ENCODE measurements around the gene MFSD12. TPM values are rescaled to one million over a fixed set of nuclear protein-coding genes. Genes with fewer than 3 reads are reported as not detected.

The MFSD12 gene
- total RNA-seq, 1 donor from 2014 or later: 46.3 TPM

GRCh38 chr19:3504735-3505134 is 52.7 kb downstream of the MFSD12 start:
- Histone ChIP-seq H3K36me3 (ENCODE audit: control insufficient read depth, insufficient read depth, low read length) (no peaks in the 10 kb centered on the region), H3K27me3 (ENCODE audit: control insufficient read depth, insufficient read depth, low read length) (no peaks in the 10 kb centered on the region), H3K4me3 (ENCODE audit: low read depth, low read length) (no peak overlapping the region)
- DNase-seq (ENCODE audit: low read depth) (no peak), FAIRE-seq (no peak)
- no peak for TF ChIP-seq CTCF (IDR thresholded peaks at IDR 0.05; ENCODE audit: insufficient read depth, low read length, severe bottlenecking)

GRCh38 chr19:3503036-3503572 is 54.3 kb downstream of the MFSD12 start:
- no peak for TF ChIP-seq CTCF (IDR thresholded peaks at IDR 0.05; ENCODE audit: insufficient read depth, low read length, severe bottlenecking)
- no peaks in the 10 kb centered on the region for H3K36me3 ChIP-seq (ENCODE audit: control insufficient read depth, insufficient read depth, low read length)
- DNase-seq (ENCODE audit: low read depth) (no peak), FAIRE-seq (no peak)
- no peak overlapping the region for H3K4me3 ChIP-seq (ENCODE audit: low read depth, low read length)
- H3K27me3 ChIP-seq (ENCODE audit: control insufficient read depth, insufficient read depth, low read length): no peaks in the 10 kb centered on the region

DNA sequence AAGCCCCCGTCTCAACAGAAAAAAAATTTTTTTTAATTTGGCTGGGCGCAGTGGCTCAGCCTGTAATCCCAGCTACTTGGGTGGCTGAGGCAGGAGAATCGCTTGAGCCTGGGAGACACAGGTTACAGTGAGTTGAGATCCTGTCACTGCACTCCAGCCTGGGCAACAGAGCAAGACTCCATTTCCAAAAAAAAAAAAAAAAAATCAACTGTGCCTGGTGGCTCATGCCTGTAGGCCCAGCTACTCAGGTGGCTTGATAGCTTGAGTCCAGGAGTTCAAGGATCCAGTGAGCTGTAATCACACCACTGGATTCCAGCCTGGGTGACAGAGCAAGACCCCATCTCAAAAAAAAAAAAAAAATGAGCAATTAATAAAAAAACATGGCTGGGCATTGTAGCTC is 55.6 kb downstream of the MFSD12 start:
- no peak for TF ChIP-seq CTCF (IDR thresholded peaks at IDR 0.05; ENCODE audit: insufficient read depth, low read length, severe bottlenecking)
- no peaks in the 10 kb centered on the region for H3K36me3 ChIP-seq (ENCODE audit: control insufficient read depth, insufficient read depth, low read length)
- FAIRE-seq: no peak
- no peak for DNase-seq (ENCODE audit: low read depth)
- H3K27me3 ChIP-seq (ENCODE audit: control insufficient read depth, insufficient read depth, low read length): no peaks in the 10 kb centered on the region
- H3K4me3 ChIP-seq (ENCODE audit: low read depth, low read length): no peak overlapping the region

GRCh38 chr19:3500429-3501101 is 56.8 kb downstream of the MFSD12 start, which contains the start of gene DOHH:
Gene DOHH, minus strand, starts transcription at chr19:3500674. Its CDS starts 3,860 bp downstream, at chr19:3496814.
- FAIRE-seq (peak; percentile 40), DNase-seq (ENCODE audit: low read depth) (peak; percentile 94)
- Histone ChIP-seq H3K4me3 (ENCODE audit: low read depth, low read length) (peak within 1 kb of the TSS; percentile 79), H3K36me3 (ENCODE audit: control insufficient read depth, insufficient read depth, low read length) (peaks cover 5% of the 10 kb centered on the region), H3K27me3 (ENCODE audit: control insufficient read depth, insufficient read depth, low read length) (no peaks in the 10 kb centered on the region)
- TF ChIP-seq CTCF (IDR thresholded peaks at IDR 0.05; ENCODE audit: insufficient read depth, low read length, severe bottlenecking): no peak

DNA sequence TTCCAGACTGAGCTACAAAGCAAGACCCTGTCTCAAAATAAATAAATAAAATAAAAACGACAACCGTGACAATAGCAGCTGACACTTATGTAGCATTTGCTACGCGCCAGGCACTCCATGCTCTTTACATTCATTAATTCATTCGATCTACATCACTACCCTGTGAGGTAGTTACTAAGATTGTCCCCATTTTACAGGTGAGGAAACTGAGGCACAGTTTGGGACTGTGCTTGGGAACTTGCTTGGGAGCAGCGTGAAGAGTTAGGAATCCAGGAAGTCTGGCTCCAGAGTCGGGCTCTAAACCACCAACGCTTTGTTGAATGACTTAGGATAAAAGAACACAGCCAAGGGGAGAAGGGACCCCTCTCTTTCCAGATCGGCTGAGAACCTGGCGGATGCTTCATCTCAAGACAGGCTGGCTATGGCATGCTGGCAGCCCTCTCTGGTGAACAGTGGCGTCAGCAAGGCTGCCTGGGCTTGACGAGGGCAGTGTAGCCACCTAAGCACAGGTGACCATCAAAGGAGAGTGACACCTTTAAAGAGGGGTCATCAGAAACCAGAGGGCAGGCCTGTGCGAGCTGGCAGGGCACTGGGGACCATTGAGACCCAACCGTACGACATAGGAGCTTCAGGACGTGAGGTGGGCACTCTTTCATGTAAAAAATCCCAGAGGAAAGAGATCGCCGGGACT is 57.5 kb downstream of the MFSD12 start:
- FAIRE-seq: no peak
- TF ChIP-seq CTCF (IDR thresholded peaks at IDR 0.05; ENCODE audit: insufficient read depth, low read length, severe bottlenecking): no peak

More for the DNA sequence above, 57.5 kb downstream of the MFSD12 start:
- H3K36me3 ChIP-seq (ENCODE audit: control insufficient read depth, insufficient read depth, low read length): peaks cover 6% of the 10 kb centered on the region
- H3K4me3 ChIP-seq (ENCODE audit: low read depth, low read length): peak overlapping the region; percentile 79
- no peaks in the 10 kb centered on the region for H3K27me3 ChIP-seq (ENCODE audit: control insufficient read depth, insufficient read depth, low read length)
- DNase-seq (ENCODE audit: low read depth): no peak
